Measurements from ENCODE around the gene KIRREL3.

Gene KIRREL3

GRCh38 chr11:126870021-126870420 lies 130.5 kb downstream of the KIRREL3 start:
- DNase-seq (ENCODE audit: low spot score), result no peak

- DNase-seq (ENCODE audit: low spot score), result no peak
Observed at GRCh38 chr11:126868741-126869140, 131.8 kb downstream of the KIRREL3 start.

GRCh38 chr11:126864934-126865333 lies 135.6 kb downstream of the KIRREL3 start:
- no peak for DNase-seq (ENCODE audit: low spot score)

GRCh38 chr11:126863294-126863997 lies 137.1 kb downstream of the KIRREL3 start:
- no peak for DNase-seq (ENCODE audit: low spot score)

GRCh38 chr11:126862664-126863243 lies 137.8 kb downstream of the KIRREL3 start:
- DNase-seq (ENCODE audit: low spot score), result no peak

GRCh38 chr11:126861796-126862459 lies 138.6 kb downstream of the KIRREL3 start:
- DNase-seq (ENCODE audit: low spot score), result no peak

GRCh38 chr11:126857860-126858808 lies 142.4 kb downstream of the KIRREL3 start:
- DNase-seq (ENCODE audit: low spot score), result no peak

GRCh38 chr11:126855536-126855935 lies 145.0 kb downstream of the KIRREL3 start:
- DNase-seq (ENCODE audit: low spot score), result no peak

- no peak for DNase-seq (ENCODE audit: low spot score)
Observed at GRCh38 chr11:126853732-126854131, 146.8 kb downstream of the KIRREL3 start.

- no peak for DNase-seq (ENCODE audit: low spot score)
Observed at GRCh38 chr11:126844789-126845188, 155.8 kb downstream of the KIRREL3 start.

GRCh38 chr11:126843096-126843495 lies 157.5 kb downstream of the KIRREL3 start:
- no peak for DNase-seq (ENCODE audit: low spot score)

- no peak for DNase-seq (ENCODE audit: low spot score)
Observed at GRCh38 chr11:126841999-126842398, 158.6 kb downstream of the KIRREL3 start.

- DNase-seq (ENCODE audit: low spot score), result no peak
Observed at GRCh38 chr11:126840975-126841374, 159.6 kb downstream of the KIRREL3 start.

GRCh38 chr11:126840201-126840886 lies 160.2 kb downstream of the KIRREL3 start:
- no peak for DNase-seq (ENCODE audit: low spot score)

GRCh38 chr11:126839496-126839895 lies 161.1 kb downstream of the KIRREL3 start:
- no peak for DNase-seq (ENCODE audit: low spot score)

GRCh38 chr11:126838779-126839178 lies 161.8 kb downstream of the KIRREL3 start:
- DNase-seq (ENCODE audit: low spot score), result no peak

- DNase-seq (ENCODE audit: low spot score), result no peak
Observed at GRCh38 chr11:126837581-126837980, 163.0 kb downstream of the KIRREL3 start.

GRCh38 chr11:126834573-126834972 lies 166.0 kb downstream of the KIRREL3 start:
- DNase-seq (ENCODE audit: low spot score), result no peak

- DNase-seq (ENCODE audit: low spot score), result no peak
Observed at GRCh38 chr11:126834149-126834548, 166.4 kb downstream of the KIRREL3 start.

GRCh38 chr11:126833065-126833464 lies 167.5 kb downstream of the KIRREL3 start:
- no peak for DNase-seq (ENCODE audit: low spot score)

GRCh38 chr11:126832387-126832786 lies 168.2 kb downstream of the KIRREL3 start:
- DNase-seq (ENCODE audit: low spot score), result no peak

All from CD4-positive, alpha-beta T cell treated with Interleukin-2 at 100 ng/mL for 4 hours (primary cell).